Fibroblast of mammary gland (primary cell): ENCODE data around the gene EMP2.
A peak's percentile ranks its signal among the peaks of the same experiment; 100 is the strongest.
"Not testable (repeated sequence)": the region's sequence is repeated elsewhere in the genome, so short reads cannot be mapped to it uniquely, and the experiment has no call there.

ENCODE experiments used
- DNase-seq: peaks from one replicate; pipeline ENCODE4 v3.0.0-alpha.2; 2010; ENCODE audit warnings: low read depth
- H3K4me3 ChIP-seq: 2 replicates; pipeline ENCODE4 v1.5.1; 2011; ENCODE audit warnings: low read depth, mild to moderate bottlenecking, low read length, moderate library complexity; ENCODE audit not compliant: control insufficient read depth
- TF ChIP-seq, protein P1 (sequence below): conservative IDR thresholded peaks from 2 replicates; pipeline ENCODE4 v1.5.1; 2011; ENCODE audit warnings: low read depth, low read length, inconsistent platforms; ENCODE audit not compliant: control insufficient read depth, insufficient read depth

Gene EMP2

DNA sequence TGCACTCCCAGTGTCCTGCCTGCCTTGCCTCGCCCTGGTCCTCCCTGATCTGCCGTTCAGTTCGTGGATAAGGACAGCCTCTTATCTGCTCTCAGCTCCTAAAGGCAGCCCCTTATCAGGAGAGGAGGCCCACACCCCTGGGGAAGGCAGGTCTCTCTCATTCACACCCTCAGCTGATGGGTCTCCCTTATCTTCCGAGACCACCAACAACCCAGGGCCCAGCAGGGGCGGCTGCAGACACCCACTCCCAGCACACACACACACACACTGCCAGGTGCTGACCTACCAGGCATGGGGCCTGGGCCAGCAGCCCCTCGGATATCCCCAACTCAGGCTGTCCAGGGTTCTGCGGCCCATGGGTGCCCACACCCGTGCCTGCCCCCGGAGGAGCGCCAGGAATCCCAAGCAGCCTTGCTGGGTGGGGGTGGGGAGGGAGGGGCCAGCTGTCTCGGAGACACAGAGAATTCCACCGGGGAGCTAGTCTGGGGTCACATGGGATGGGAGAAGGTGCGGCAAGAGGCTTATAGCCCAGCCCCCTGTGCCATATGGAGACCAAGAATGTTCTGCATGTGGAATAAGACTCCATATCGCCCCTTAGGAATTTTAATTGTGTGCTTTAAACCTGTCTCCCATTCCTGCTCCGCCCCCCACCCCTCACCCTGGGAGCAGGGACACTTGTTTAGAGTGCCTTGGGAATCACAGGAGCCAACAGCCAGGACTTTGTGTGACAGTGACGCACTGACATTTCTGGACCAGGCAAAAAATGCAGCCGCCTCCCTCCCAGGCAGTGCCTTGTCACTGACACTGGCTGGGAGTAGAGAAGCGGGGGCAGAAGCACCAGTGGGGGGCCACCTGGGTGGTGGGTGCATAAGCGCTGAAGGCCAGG lies 41.9 kb upstream of the EMP2 start:
- H3K4me3 ChIP-seq = no peak overlapping the region
- no peak for DNase-seq
- TF ChIP-seq, protein P1, sequence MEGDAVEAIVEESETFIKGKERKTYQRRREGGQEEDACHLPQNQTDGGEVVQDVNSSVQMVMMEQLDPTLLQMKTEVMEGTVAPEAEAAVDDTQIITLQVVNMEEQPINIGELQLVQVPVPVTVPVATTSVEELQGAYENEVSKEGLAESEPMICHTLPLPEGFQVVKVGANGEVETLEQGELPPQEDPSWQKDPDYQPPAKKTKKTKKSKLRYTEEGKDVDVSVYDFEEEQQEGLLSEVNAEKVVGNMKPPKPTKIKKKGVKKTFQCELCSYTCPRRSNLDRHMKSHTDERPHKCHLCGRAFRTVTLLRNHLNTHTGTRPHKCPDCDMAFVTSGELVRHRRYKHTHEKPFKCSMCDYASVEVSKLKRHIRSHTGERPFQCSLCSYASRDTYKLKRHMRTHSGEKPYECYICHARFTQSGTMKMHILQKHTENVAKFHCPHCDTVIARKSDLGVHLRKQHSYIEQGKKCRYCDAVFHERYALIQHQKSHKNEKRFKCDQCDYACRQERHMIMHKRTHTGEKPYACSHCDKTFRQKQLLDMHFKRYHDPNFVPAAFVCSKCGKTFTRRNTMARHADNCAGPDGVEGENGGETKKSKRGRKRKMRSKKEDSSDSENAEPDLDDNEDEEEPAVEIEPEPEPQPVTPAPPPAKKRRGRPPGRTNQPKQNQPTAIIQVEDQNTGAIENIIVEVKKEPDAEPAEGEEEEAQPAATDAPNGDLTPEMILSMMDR = no peak

DNA sequence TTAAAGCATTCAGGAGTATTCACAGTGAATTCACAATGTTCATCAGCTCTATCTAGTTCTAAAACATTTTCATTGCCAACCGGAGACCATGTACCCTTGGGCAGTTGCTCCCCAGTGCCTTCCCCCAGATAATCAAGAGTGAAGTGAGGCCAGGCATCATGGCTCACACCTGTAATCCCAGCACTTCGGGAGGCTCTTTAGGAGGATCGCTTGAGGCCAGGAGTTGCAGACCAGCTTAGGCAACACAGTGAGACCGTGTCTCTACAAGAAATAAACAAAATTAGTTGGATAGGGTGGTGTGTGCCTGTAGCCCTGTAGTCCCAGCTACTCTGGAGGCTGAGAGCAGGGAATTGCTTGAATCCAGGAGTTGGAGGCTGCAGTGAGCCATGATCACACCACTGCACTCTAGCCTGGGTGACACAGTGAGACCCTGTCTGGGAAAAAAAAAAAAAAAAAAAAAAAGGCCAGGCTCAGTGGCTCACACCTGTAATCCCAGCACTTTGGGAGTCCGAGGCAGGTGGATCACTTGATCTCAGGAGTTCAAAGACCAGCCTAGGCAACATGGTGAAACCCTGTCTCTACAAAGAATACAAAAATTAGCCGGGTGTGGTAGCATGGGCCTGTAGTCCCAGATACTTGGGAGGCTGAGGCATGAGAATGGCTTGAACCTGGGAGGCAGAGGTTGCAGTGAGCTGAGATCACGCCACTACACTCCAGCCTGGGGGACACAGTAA lies 41.0 kb upstream of the EMP2 start:
- H3K4me3 ChIP-seq, DNase-seq: not testable (repeated sequence)

GRCh38 chr16:10620120-10620519 lies 39.7 kb upstream of the EMP2 start:
- no peak overlapping the region for H3K4me3 ChIP-seq
- TF ChIP-seq, protein P1 = no peak
- DNase-seq = no peak

- DNase-seq = no peak
- TF ChIP-seq, protein P1 = no peak
- H3K4me3 ChIP-seq = no peak overlapping the region
Measured at GRCh38 chr16:10619271-10619849, 39.0 kb upstream of the EMP2 start.

- TF ChIP-seq, protein P1 = no peak
- H3K4me3 ChIP-seq = no peak overlapping the region
- no peak for DNase-seq
Measured at GRCh38 chr16:10618710-10619209, 38.4 kb upstream of the EMP2 start.

DNA sequence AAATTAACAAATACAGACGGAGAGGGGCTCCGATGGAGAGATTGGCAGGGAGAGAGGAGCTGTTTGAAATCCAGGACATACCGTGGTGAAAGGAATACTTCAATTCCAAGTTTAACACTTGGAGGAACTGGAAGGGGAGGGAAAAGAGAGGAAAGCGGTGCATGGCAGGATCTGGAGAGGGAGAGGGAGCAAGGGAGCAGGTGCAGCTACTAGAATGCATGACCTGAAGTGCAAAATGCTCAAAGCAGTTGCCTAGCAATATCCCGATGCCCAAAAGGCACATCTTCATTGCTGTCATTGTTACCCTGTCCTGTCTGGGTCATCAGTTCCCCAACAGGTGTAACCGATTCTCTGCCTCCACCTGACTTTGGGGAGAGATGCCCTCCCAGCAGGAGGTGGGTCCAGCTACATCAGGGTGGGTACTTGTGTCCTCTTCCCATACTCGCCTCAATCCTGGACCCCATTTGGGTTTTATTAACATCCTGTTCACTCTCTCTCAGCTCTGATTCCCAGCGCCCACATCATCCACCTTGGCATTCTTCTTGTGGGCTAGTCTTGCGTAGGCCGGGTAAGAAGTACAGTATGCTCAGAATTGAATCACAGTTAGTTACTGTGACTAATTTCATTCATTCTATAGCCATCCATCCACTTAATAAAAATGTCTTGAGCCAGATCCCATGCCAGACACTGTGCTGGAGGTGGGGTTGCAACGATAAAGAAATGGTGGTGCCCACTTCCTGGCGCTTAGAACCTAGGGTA lies 37.4 kb upstream of the EMP2 start:
- peak; percentile 61 for DNase-seq
- H3K4me3 ChIP-seq = no peak overlapping the region
- TF ChIP-seq, protein P1 = no peak
